ENCODE data around the gene ENPP3. TPM values are rescaled to one million over a fixed set of nuclear protein-coding genes. Genes with fewer than 3 reads are reported as not detected.

ENPP3 gene
- total and polyA plus RNA-seq, 4 donors = 0.31 to 2.9 (median 0.54) TPM

DNA sequence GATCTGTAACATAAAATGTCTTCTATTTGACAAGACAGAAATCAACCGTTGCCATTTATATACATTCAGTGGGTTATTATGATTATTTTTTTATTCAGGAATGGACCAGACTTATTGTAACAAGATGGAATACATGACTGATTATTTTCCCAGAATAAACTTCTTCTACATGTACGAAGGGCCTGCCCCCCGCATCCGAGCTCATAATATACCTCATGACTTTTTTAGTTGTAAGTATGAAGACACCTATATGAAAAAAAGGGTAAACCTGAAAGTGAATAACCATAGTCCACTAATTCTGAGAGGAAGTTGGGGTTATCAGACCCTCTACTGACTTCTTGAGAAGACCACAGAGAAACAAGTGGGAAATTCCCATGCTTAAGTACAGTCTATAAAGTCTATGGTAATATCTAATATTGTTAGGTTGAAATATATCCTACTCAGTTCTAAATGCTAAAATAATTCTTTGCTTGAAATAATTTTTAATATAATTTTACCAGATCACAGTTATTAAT is 48.2 kb downstream of the ENPP3 start:
- Histone ChIP-seq H3K4me3 (no peak overlapping the region), H3K9ac (ENCODE audit: insufficient read depth in 1 of 2, low read length in 2 of 2) (no peak overlapping the region), H3K9me3 (ENCODE audit: control insufficient read depth in 4 of 4, insufficient read depth in 3 of 4, low read length in 3 of 4) (no peaks in the 10 kb centered on the region), H3K4me1 (ENCODE audit: control insufficient read depth in 5 of 5, insufficient read depth in 5 of 5, low read length in 5 of 5) (no peaks in the 10 kb centered on the region), H3K27ac (ENCODE audit: low read depth in 1 of 2, low read length in 1 of 2) (no peak overlapping the region), H3K27me3 (ENCODE audit: control insufficient read depth in 3 of 3, insufficient read depth in 3 of 3, low read length in 2 of 3) (no peaks in the 10 kb centered on the region), H3K36me3 (ENCODE audit: control insufficient read depth in 4 of 4, insufficient read depth in 4 of 4, low read length in 4 of 4) (no peaks in the 10 kb centered on the region)
- DNase-seq (no peak), ATAC-seq (ENCODE audit: insufficient read depth, low FRiP score) (no peak)
- WGBS, 2 donors = 92 to 93% methylated on average over 4 of the region's 4 CpGs
- TF ChIP-seq, protein P1, sequence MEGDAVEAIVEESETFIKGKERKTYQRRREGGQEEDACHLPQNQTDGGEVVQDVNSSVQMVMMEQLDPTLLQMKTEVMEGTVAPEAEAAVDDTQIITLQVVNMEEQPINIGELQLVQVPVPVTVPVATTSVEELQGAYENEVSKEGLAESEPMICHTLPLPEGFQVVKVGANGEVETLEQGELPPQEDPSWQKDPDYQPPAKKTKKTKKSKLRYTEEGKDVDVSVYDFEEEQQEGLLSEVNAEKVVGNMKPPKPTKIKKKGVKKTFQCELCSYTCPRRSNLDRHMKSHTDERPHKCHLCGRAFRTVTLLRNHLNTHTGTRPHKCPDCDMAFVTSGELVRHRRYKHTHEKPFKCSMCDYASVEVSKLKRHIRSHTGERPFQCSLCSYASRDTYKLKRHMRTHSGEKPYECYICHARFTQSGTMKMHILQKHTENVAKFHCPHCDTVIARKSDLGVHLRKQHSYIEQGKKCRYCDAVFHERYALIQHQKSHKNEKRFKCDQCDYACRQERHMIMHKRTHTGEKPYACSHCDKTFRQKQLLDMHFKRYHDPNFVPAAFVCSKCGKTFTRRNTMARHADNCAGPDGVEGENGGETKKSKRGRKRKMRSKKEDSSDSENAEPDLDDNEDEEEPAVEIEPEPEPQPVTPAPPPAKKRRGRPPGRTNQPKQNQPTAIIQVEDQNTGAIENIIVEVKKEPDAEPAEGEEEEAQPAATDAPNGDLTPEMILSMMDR (IDR thresholded peaks at IDR 0.05; ENCODE audit: control extremely low read depth, extremely low read depth) = no peak

DNA sequence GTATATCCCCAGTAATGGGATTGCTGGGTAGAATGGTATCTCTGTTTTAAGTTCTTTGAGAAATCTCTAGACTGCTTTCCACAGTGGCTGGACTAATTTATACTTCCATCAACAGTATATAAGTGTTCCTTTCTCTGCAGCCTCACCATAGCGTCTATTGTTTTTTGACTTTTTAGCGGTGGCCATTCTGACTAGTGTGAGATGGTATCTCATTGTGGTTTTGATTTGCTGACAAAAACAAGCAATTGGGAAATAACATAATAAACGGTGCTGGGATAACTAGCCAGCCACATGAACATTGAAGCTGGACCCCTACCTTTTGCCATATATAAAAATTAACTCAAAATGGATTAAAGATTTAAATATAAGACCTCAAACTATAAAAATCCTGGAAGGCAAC is 49.9 kb downstream of the ENPP3 start:
- WGBS, 2 donors = 74 to 84% methylated on average over 3 of the region's 3 CpGs
- ATAC-seq (ENCODE audit: insufficient read depth, low FRiP score) = no peak
- no peak overlapping the region for H3K27ac ChIP-seq (ENCODE audit: low read depth in 1 of 2, low read length in 1 of 2)

DNA sequence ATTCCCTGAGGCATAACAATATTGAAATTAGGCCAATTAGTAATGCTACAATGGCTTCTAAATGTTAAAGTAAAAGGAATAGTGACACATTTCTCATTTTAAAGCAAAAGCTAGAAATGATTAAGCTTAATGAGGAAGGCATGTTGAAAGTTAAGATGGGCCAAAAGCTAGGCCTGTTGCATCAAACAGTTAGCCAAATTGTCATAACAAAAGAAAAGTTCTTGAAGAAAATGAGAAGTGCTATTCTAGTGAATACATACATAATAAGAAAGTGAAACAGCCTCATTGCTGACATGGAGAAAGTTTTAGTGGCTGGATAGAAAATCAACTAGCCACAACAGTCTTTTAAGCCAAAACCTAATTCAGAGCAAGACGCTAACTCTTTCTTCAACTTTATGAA is 51.2 kb downstream of the ENPP3 start:
- no peaks in the 10 kb centered on the region for H3K36me3 ChIP-seq (ENCODE audit: control insufficient read depth in 4 of 4, insufficient read depth in 4 of 4, low read length in 4 of 4)

More for the DNA sequence above, 49.9 kb downstream of the ENPP3 start:
- no peaks in the 10 kb centered on the region for H3K27me3 ChIP-seq (ENCODE audit: control insufficient read depth in 3 of 3, insufficient read depth in 3 of 3, low read length in 2 of 3)
- TF ChIP-seq, protein P1 (IDR thresholded peaks at IDR 0.05; ENCODE audit: control extremely low read depth, extremely low read depth) = no peak
- no peaks in the 10 kb centered on the region for H3K9me3 ChIP-seq (ENCODE audit: control insufficient read depth in 4 of 4, insufficient read depth in 3 of 4, low read length in 3 of 4)
- DNase-seq = no peak
- H3K4me3 ChIP-seq = no peak overlapping the region
- H3K4me1 ChIP-seq (ENCODE audit: control insufficient read depth in 5 of 5, insufficient read depth in 5 of 5, low read length in 5 of 5) = no peaks in the 10 kb centered on the region
- H3K9ac ChIP-seq (ENCODE audit: insufficient read depth in 1 of 2, low read length in 2 of 2) = no peak overlapping the region
- H3K36me3 ChIP-seq (ENCODE audit: control insufficient read depth in 4 of 4, insufficient read depth in 4 of 4, low read length in 4 of 4) = no peaks in the 10 kb centered on the region

More for the DNA sequence above, 51.2 kb downstream of the ENPP3 start:
- Histone ChIP-seq H3K9me3 (ENCODE audit: control insufficient read depth in 4 of 4, insufficient read depth in 3 of 4, low read length in 3 of 4) (no peaks in the 10 kb centered on the region), H3K9ac (ENCODE audit: insufficient read depth in 1 of 2, low read length in 2 of 2) (no peak overlapping the region), H3K27me3 (ENCODE audit: control insufficient read depth in 3 of 3, insufficient read depth in 3 of 3, low read length in 2 of 3) (no peaks in the 10 kb centered on the region), H3K4me1 (ENCODE audit: control insufficient read depth in 5 of 5, insufficient read depth in 5 of 5, low read length in 5 of 5) (no peaks in the 10 kb centered on the region), H3K27ac (ENCODE audit: low read depth in 1 of 2, low read length in 1 of 2) (no peak overlapping the region), H3K4me3 (no peak overlapping the region)
- ATAC-seq (ENCODE audit: insufficient read depth, low FRiP score) = no peak
- TF ChIP-seq, protein P1 (IDR thresholded peaks at IDR 0.05; ENCODE audit: control extremely low read depth, extremely low read depth) = no peak
- no peak for DNase-seq
- 89 to 100% methylated on average over 1 of the region's 1 CpG for WGBS, 2 donors
